A549 (cell line): ENCODE measurements around the gene SMC6.

Experiments used
- CEBPB ChIP-seq, 2 experiments: fragments of >200 bp in 1 of 2; sonication (Bioruptor Twin) in 1 of 2; formaldehyde crosslinking in 1 of 2; IDR thresholded peaks; 2 replicates each; pipeline ENCODE4 v1.6.1; 2012 to 2016
- EP300 ChIP-seq, 2 experiments: fragments of >200 bp; sonication (Bioruptor Twin); formaldehyde crosslinking; IDR thresholded peaks; 2 replicates in 1 of 2; 3 replicates in 1 of 2; pipeline ENCODE4 v1.6.1; 2016 to 2017
- JUNB ChIP-seq: fragments of >200 bp; sonication (Bioruptor Twin); formaldehyde crosslinking; IDR thresholded peaks from 2 replicates; pipeline ENCODE4 v1.6.1; 2016
- POLR2A ChIP-seq: IDR thresholded peaks from 2 replicates; pipeline ENCODE4 v1.6.1; 2012; ENCODE audit warnings: mild to moderate bottlenecking, low read length
- TF ChIP-seq, protein P1 (sequence below): fragments of >200 bp; sonication (Bioruptor Twin); formaldehyde crosslinking; IDR thresholded peaks from 3 replicates; pipeline ENCODE4 v1.5.1; 2016

DNA sequence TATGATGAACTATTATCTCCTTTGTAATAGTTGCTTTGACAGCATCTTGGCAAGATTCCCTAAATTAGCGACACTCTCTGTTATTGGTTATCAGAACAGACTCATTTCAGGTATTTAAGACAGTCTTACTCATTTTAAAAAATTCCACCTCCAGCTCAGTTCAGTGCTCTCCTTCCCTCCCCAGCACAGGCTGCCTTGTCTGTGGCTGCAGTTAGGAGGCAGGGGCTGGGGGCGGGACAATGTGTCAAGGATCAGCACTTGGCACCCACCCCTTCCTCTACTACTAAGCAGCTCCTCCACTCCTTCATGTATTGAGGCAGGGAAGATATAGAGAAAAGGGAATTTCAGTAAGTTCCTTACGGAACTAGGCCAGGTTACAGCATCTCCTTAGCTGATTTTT lies 128.2 kb downstream of the SMC6 start:
- TF ChIP-seq, protein P1, sequence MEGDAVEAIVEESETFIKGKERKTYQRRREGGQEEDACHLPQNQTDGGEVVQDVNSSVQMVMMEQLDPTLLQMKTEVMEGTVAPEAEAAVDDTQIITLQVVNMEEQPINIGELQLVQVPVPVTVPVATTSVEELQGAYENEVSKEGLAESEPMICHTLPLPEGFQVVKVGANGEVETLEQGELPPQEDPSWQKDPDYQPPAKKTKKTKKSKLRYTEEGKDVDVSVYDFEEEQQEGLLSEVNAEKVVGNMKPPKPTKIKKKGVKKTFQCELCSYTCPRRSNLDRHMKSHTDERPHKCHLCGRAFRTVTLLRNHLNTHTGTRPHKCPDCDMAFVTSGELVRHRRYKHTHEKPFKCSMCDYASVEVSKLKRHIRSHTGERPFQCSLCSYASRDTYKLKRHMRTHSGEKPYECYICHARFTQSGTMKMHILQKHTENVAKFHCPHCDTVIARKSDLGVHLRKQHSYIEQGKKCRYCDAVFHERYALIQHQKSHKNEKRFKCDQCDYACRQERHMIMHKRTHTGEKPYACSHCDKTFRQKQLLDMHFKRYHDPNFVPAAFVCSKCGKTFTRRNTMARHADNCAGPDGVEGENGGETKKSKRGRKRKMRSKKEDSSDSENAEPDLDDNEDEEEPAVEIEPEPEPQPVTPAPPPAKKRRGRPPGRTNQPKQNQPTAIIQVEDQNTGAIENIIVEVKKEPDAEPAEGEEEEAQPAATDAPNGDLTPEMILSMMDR, result no peak
- no peak for TF ChIP-seq CEBPB (IDR thresholded peaks at IDR 0.05)
- TF ChIP-seq POLR2A, result no peak
- no peak for TF ChIP-seq EP300 (IDR thresholded peaks at IDR 0.05)
- no peak for TF ChIP-seq JUNB
